Gastrocnemius medialis (tissue), 4 donors: ENCODE results near the gene FUT3. TPM values are rescaled to one million over a fixed set of nuclear protein-coding genes. Genes with fewer than 3 reads are reported as not detected.
"Not testable (repeated sequence)": the region's sequence is repeated elsewhere in the genome, so short reads cannot be mapped to it uniquely, and the experiment has no call there.

Source experiments
- ATAC-seq, 2 donors: fragments of 150-250 bp; one replicate each; pipeline ENCODE4 v1.9.1; 2016
- DNase-seq, 2 donors: peaks; one replicate each; pipeline ENCODE4 v3.0.0-alpha.2; 2019
- H3K27ac ChIP-seq, 4 donors: fragments of 200-600 bp; sonication (generic); 1 replicate in 1 of 4; 2 replicates in 3 of 4; pipeline ENCODE4 v1.5.1; 2016 to 2018; ENCODE audit warnings: mild to moderate bottlenecking in 2 of 4, moderate library complexity in 1 of 4
- H3K27me3 ChIP-seq, 3 donors: fragments of 200-600 bp; sonication (generic) in 2 of 3; 1 replicate in 1 of 3; 2 replicates in 2 of 3; pipeline versions ENCODE4 v1.5.1 to v1.6.0; 2016 to 2019; ENCODE audit warnings: mild to moderate bottlenecking in 1 of 3, moderate library complexity in 1 of 3
- H3K36me3 ChIP-seq, 2 donors: fragments of 200-600 bp; sonication (generic) in 1 of 2; one replicate each; pipeline ENCODE4 v1.5.1; 2017 to 2018
- H3K4me1 ChIP-seq, 2 donors: fragments of 200-600 bp; sonication (generic) in 1 of 2; one replicate each; pipeline ENCODE4 v1.5.1; 2016 to 2017; ENCODE audit warnings: mild to moderate bottlenecking in 2 of 2
- H3K4me3 ChIP-seq, 4 donors: fragments of 200-600 bp; sonication (generic) in 3 of 4; 1 replicate in 1 of 4; 2 replicates in 3 of 4; pipeline ENCODE4 v1.5.1; 2016 to 2019; ENCODE audit warnings: mild to moderate bottlenecking in 2 of 4
- H3K9me3 ChIP-seq, 3 donors: fragments of 200-600 bp; sonication (generic) in 2 of 3; 1 replicate in 1 of 3; 2 replicates in 2 of 3; pipeline ENCODE4 v1.5.1; 2016 to 2019
- CTCF ChIP-seq, 5 experiments: fragments of 450-650 bp in 3 of 5; fragments of 200-600 bp in 2 of 5; sonication (generic) in 2 of 5; IDR thresholded peaks in 4 of 5; conservative IDR thresholded peaks in 1 of 5; 1 replicate in 4 of 5; 2 replicates in 1 of 5; pipeline ENCODE4 v1.5.1; 2016 to 2019; ENCODE audit warnings: antibody characterized with exemption in 5 of 5, mild to moderate bottlenecking in 3 of 5, moderate library complexity in 3 of 5
- POLR2A ChIP-seq, 2 donors: fragments of 450-650 bp; IDR thresholded peaks; one replicate each; pipeline ENCODE4 v1.6.1; 2017; ENCODE audit warnings: antibody characterized with exemption in 2 of 2, mild to moderate bottlenecking in 2 of 2, moderate library complexity in 2 of 2
- in situ Hi-C, 4 donors: fragments of 200-750 bp; cut with MboI; loops; one replicate each; pipeline versions ENCODE4 v1.15.0 to v1.8.0; 2017; ENCODE audit warnings: low sequenced_read_pairs in 4 of 4
- intact Hi-C: fragments of 100-400 bp; cut with DNase I; formaldehyde crosslinking; loops from one replicate; pipeline ENCODE4 v1.15.1; 2023; ENCODE audit warnings: low total_unique reads
- total RNA-seq, 4 donors: library from RNA; depleted of rRNA; stranded (reverse); fragments of >200 nt; gene quantifications; one replicate each; pipeline versions ENCODE4 v1.1.0 to v1.2.3, GENCODE V29; 2016

Gene FUT3
- total RNA-seq, 4 donors from 2014 or later = 0.32 TPM; not detected in 3

- Histone ChIP-seq H3K9me3 (no peaks in the 10 kb centered on the region), H3K4me1 (peaks cover 0 to 11% of the 10 kb centered on the region in 2 donors), H3K36me3 (peaks cover 0 to 20% of the 10 kb centered on the region in 2 donors), H3K27me3 (peaks cover 28 to 51% (median 35%) of the 10 kb centered on the region in 3 donors), H3K27ac (no peak overlapping the region), H3K4me3 (no peak overlapping the region)
- DNase-seq = no peak
- in situ Hi-C loops = no loop called here
- no peak for TF ChIP-seq CTCF (IDR thresholded peaks at IDR 0.05 in 4 of 5, conservative IDR thresholded peaks at IDR 0.05 in 1 of 5)
- ATAC-seq = no peak
- intact Hi-C loops = no loop called here
Measured at GRCh38 chr19:5891572-5891937, 40.3 kb upstream of the FUT3 start.

GRCh38 chr19:5890099-5890498 lies 38.9 kb upstream of the FUT3 start:
- H3K27ac ChIP-seq = no peak overlapping the region
- ATAC-seq (no peak), DNase-seq (no peak)
- no peaks in the 10 kb centered on the region for H3K9me3 ChIP-seq
- in situ Hi-C loops = no loop called here
- peaks cover 0 to 5% of the 10 kb centered on the region in 2 donors for H3K36me3 ChIP-seq
- intact Hi-C loops = no loop called here
- H3K27me3 ChIP-seq = peaks cover 35 to 56% (median 41%) of the 10 kb centered on the region in 3 donors
- H3K4me3 ChIP-seq = no peak overlapping the region
- TF ChIP-seq CTCF (IDR thresholded peaks at IDR 0.05 in 4 of 5, conservative IDR thresholded peaks at IDR 0.05 in 1 of 5) (no peak), POLR2A (IDR thresholded peaks at IDR 0.05) (no peak)
- peaks cover 0 to 11% of the 10 kb centered on the region in 2 donors for H3K4me1 ChIP-seq

- in situ Hi-C loops (no loop called here), intact Hi-C loops (no loop called here)
- Histone ChIP-seq H3K27ac (no peak overlapping the region), H3K4me3 (no peak overlapping the region), H3K4me1 (peaks cover 0 to 11% of the 10 kb centered on the region in 2 donors), H3K27me3 (peaks cover 35 to 56% (median 41%) of the 10 kb centered on the region in 3 donors), H3K9me3 (no peaks in the 10 kb centered on the region), H3K36me3 (no peaks in the 10 kb centered on the region)
- ATAC-seq (no peak), DNase-seq (no peak)
- TF ChIP-seq POLR2A (IDR thresholded peaks at IDR 0.05) (no peak), CTCF (IDR thresholded peaks at IDR 0.05 in 4 of 5, conservative IDR thresholded peaks at IDR 0.05 in 1 of 5) (no peak)
Measured at GRCh38 chr19:5889288-5889971, 38.2 kb upstream of the FUT3 start.

- not testable (repeated sequence) for H3K27ac ChIP-seq, H3K4me1 ChIP-seq
Measured at GRCh38 chr19:5884065-5884811, 33.0 kb upstream of the FUT3 start.

GRCh38 chr19:5883157-5883873 lies 32.1 kb upstream of the FUT3 start:
- ATAC-seq, H3K36me3 ChIP-seq, in situ Hi-C loops, intact Hi-C loops, H3K4me1 ChIP-seq, H3K9me3 ChIP-seq, DNase-seq, H3K4me3 ChIP-seq, H3K27ac ChIP-seq: not testable (repeated sequence)
- peaks cover 18 to 24% (median 18%) of the 10 kb centered on the region in 3 donors for H3K27me3 ChIP-seq

More at GRCh38 chr19:5884065-5884811, 33.0 kb upstream of the FUT3 start:
- H3K36me3 ChIP-seq, intact Hi-C loops, H3K9me3 ChIP-seq, in situ Hi-C loops, DNase-seq, ATAC-seq, H3K4me3 ChIP-seq: not testable (repeated sequence)
- peaks cover 12 to 32% (median 18%) of the 10 kb centered on the region in 3 donors for H3K27me3 ChIP-seq
